Sigmoid colon (tissue), 4 donors: ENCODE results near the gene B3GALNT1.

Experiments
- EP300 ChIP-seq, 4 donors: sonication (generic); formaldehyde crosslinking; IDR thresholded peaks; one replicate each; pipeline ENCODE4 v1.6.1; 2017; ENCODE audit warnings: antibody characterized with exemption in 4 of 4
- POLR2A ChIP-seq, 2 donors: fragments of 450-650 bp; IDR thresholded peaks; one replicate each; pipeline ENCODE4 v1.6.1; 2016; ENCODE audit warnings: antibody characterized with exemption in 2 of 2, mild to moderate bottlenecking in 2 of 2, moderate library complexity in 2 of 2
- POLR2AphosphoS5 ChIP-seq, 4 donors: sonication (generic); formaldehyde crosslinking; IDR thresholded peaks; one replicate each; pipeline ENCODE4 v1.6.1; 2017; ENCODE audit warnings: antibody characterized with exemption in 4 of 4
- TF ChIP-seq, protein P1 (sequence below), 4 experiments: fragments of 450-650 bp in 3 of 4; fragments of 200-600 bp in 1 of 4; IDR thresholded peaks; one replicate each; pipeline ENCODE4 v1.5.1; 2016 to 2019; ENCODE audit warnings: antibody characterized with exemption in 4 of 4, mild to moderate bottlenecking in 3 of 4, moderate library complexity in 2 of 4

DNA sequence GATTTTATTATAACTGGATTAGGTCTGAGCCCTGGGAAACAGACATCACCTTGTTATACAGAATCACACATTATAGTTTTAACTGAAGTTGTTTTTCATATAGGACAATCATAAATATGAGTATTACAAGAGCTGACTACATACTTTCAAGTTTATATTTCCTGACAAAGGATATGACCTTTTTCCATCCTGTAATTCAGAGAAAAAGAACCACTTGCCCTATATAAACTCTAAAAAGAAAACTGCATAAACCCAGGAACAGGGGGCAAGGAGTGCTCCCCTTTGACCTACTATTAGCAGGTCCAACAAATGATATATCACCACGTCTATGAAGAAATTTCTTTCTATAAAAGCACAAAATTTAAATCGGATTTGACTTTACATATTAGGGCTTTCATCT, 20.9 kb downstream of the B3GALNT1 start:
- TF ChIP-seq, protein P1, sequence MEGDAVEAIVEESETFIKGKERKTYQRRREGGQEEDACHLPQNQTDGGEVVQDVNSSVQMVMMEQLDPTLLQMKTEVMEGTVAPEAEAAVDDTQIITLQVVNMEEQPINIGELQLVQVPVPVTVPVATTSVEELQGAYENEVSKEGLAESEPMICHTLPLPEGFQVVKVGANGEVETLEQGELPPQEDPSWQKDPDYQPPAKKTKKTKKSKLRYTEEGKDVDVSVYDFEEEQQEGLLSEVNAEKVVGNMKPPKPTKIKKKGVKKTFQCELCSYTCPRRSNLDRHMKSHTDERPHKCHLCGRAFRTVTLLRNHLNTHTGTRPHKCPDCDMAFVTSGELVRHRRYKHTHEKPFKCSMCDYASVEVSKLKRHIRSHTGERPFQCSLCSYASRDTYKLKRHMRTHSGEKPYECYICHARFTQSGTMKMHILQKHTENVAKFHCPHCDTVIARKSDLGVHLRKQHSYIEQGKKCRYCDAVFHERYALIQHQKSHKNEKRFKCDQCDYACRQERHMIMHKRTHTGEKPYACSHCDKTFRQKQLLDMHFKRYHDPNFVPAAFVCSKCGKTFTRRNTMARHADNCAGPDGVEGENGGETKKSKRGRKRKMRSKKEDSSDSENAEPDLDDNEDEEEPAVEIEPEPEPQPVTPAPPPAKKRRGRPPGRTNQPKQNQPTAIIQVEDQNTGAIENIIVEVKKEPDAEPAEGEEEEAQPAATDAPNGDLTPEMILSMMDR (IDR thresholded peaks at IDR 0.05) = no peak
- TF ChIP-seq POLR2A (IDR thresholded peaks at IDR 0.05) (no peak), EP300 (IDR thresholded peaks at IDR 0.05) (no peak), POLR2AphosphoS5 (IDR thresholded peaks at IDR 0.05) (no peak)
